WTC11 (cell line): ENCODE measurements around the gene OLIG1. TPM values are rescaled to one million over a fixed set of nuclear protein-coding genes. Genes with fewer than 3 reads are reported as not detected.

Source experiments
- ATF1 ChIP-seq: sonication (generic); formaldehyde crosslinking; IDR thresholded peaks from 2 replicates; pipeline ENCODE4 v1.8.1; 2023; ENCODE audit warnings: mild to moderate bottlenecking, moderate library complexity, missing genetic modification reagents
- CREM ChIP-seq: sonication (generic); formaldehyde crosslinking; IDR thresholded peaks from 2 replicates; pipeline ENCODE4 v1.8.1; 2022; ENCODE audit warnings: mild to moderate bottlenecking, missing genetic modification reagents, moderate library complexity
- ZNF219 ChIP-seq: sonication (generic); formaldehyde crosslinking; IDR thresholded peaks from 2 replicates; pipeline ENCODE4 v1.8.0; 2023; ENCODE audit warnings: missing genetic modification reagents, mild to moderate bottlenecking, borderline replicate concordance
- total RNA-seq: library from RNA; stranded (reverse); gene quantifications from 3 replicates; pipeline ENCODE4 v1.2.3, GENCODE V29; 2021
- TF ChIP-seq, protein P1 (sequence below): sonication (generic); formaldehyde crosslinking; IDR thresholded peaks from 2 replicates; pipeline ENCODE4 v1.8.1; 2023; ENCODE audit warnings: mild to moderate bottlenecking, missing genetic modification reagents, borderline replicate concordance

The OLIG1 gene
- total RNA-seq, 1 experiment from 2014 or later = 2.1 TPM

DNA sequence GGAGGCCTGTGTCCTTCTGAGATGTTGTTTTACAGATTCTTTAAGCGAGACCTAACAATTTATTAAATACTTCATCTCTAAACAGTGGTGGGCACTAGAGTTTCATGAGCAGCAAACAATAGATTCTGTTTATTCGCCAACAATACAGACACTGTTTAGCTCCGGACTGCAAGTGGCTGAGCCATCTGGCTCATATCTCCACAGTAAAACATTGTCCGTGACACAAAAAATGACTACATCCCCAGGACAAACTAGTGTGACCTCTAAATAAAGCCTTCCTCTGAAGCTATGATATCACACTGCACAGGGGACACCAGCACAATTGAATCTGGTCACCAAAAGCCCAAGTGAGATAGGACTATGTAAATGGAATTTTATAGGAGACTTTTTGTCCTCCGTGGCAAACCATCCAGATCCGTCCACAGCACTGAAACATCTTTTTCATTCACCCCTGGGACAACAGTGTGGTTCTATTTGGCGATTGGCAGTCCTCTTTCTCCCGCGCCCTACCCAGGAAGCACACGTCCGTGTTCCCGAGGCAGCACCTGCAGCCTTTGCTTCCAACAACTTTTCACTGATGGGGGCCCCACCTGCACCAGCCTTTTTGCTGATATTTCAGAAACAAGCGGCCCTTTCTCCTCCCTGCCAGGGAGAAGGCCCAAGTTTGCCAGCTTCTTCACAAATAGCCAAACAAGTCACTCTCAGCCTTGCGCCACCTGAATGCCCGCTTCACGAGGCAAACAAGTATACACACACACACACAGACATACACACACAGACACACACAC lies 47.4 kb downstream of the OLIG1 start (continued):
- TF ChIP-seq, protein P1, sequence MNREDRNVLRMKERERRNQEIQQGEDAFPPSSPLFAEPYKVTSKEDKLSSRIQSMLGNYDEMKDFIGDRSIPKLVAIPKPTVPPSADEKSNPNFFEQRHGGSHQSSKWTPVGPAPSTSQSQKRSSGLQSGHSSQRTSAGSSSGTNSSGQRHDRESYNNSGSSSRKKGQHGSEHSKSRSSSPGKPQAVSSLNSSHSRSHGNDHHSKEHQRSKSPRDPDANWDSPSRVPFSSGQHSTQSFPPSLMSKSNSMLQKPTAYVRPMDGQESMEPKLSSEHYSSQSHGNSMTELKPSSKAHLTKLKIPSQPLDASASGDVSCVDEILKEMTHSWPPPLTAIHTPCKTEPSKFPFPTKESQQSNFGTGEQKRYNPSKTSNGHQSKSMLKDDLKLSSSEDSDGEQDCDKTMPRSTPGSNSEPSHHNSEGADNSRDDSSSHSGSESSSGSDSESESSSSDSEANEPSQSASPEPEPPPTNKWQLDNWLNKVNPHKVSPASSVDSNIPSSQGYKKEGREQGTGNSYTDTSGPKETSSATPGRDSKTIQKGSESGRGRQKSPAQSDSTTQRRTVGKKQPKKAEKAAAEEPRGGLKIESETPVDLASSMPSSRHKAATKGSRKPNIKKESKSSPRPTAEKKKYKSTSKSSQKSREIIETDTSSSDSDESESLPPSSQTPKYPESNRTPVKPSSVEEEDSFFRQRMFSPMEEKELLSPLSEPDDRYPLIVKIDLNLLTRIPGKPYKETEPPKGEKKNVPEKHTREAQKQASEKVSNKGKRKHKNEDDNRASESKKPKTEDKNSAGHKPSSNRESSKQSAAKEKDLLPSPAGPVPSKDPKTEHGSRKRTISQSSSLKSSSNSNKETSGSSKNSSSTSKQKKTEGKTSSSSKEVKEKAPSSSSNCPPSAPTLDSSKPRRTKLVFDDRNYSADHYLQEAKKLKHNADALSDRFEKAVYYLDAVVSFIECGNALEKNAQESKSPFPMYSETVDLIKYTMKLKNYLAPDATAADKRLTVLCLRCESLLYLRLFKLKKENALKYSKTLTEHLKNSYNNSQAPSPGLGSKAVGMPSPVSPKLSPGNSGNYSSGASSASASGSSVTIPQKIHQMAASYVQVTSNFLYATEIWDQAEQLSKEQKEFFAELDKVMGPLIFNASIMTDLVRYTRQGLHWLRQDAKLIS (CRISPR knock-in tag) = no peak
- no peak for TF ChIP-seq ZNF219 (CRISPR knock-in tag)
- TF ChIP-seq ATF1 (CRISPR knock-in tag) = no peak
- TF ChIP-seq CREM (CRISPR knock-in tag) = no peak

Other genes with a start within 250 kb of the OLIG1 start
- gene OLIG2, start 44.2 kb upstream of the OLIG1 start, total RNA-seq = 0.60 to 0.79 TPM (median 0.71 TPM) in 3 replicates
- 13.3 to 19.1 TPM (median 16.4 TPM) in 3 replicates for gene IFNAR2, start 159.8 kb downstream of the OLIG1 start, total RNA-seq
- 3.7 to 5.1 TPM (median 4.1 TPM) in 3 replicates for gene IL10RB, start 196.2 kb downstream of the OLIG1 start, total RNA-seq